ENCODE measurements around the gene ZHX3.

The ZHX3 gene

DNA sequence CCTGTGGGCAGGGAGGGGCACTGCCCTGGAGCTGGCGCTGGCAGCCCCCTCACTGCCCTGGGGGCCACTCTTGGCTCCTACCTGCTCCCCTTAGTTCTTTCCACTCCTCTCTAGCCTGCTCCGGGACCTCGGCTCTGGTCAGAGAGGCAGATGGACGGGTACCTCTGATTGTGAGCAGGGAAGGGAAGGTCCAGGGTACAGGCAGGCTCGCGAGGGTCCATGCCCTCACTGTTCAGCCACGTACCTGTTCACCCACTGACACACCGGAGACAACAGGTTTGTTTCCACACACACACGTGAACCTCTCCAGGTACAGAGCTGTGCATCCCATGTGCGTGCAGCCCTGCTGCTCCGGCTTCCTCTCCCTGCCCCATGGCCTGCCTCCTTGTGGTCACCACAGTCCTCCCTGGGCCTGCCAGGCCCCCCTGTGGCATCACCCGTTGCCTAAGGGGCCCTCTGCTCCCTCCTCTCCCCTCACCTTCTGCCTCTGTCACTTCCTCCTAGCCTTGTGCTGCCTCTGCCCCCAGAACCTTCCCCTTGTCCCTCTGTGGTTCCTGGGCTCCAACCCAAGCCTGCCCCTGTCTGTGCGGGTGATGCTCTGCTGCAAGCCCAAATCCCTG is 46.8 kb upstream of the ZHX3 start:
- TF ChIP-seq MYC (IDR thresholded peaks at IDR 0.05; ENCODE audit: low read depth, low read length) (no peak), POLR2A (IDR thresholded peaks at IDR 0.05; ENCODE audit: extremely low read depth, insufficient read length) (no peak)
- TF ChIP-seq, protein P1, sequence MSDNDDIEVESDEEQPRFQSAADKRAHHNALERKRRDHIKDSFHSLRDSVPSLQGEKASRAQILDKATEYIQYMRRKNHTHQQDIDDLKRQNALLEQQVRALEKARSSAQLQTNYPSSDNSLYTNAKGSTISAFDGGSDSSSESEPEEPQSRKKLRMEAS (IDR thresholded peaks at IDR 0.05; ENCODE audit: low read depth, low read length): no peak
- TF ChIP-seq, protein P2, sequence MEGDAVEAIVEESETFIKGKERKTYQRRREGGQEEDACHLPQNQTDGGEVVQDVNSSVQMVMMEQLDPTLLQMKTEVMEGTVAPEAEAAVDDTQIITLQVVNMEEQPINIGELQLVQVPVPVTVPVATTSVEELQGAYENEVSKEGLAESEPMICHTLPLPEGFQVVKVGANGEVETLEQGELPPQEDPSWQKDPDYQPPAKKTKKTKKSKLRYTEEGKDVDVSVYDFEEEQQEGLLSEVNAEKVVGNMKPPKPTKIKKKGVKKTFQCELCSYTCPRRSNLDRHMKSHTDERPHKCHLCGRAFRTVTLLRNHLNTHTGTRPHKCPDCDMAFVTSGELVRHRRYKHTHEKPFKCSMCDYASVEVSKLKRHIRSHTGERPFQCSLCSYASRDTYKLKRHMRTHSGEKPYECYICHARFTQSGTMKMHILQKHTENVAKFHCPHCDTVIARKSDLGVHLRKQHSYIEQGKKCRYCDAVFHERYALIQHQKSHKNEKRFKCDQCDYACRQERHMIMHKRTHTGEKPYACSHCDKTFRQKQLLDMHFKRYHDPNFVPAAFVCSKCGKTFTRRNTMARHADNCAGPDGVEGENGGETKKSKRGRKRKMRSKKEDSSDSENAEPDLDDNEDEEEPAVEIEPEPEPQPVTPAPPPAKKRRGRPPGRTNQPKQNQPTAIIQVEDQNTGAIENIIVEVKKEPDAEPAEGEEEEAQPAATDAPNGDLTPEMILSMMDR (IDR thresholded peaks at IDR 0.05; ENCODE audit: low read depth, low read length): no peak
- H3K4me3 ChIP-seq (ENCODE audit: low read depth, low read length): no peak overlapping the region
- DNase-seq (ENCODE audit: low read depth): no peak

DNA sequence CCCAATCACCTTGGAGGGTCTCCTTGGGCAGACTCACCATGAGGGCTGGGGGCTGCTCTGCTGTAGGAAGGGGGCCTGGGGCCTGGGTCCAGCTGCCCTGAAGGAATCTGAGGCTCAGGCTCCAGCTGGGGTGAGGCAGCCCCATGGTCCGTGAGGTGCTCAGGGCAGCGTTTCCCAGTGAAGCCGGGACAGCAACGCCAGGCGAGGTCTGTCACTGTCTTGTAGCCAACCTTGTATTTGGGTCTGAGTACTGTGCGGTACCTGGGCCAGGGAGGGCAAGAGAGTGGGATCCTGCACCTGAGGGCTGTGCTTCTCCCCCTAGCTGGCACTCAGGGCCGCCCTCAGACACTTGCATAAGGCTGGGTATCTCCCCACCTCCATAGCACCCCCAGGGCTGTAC is 46.1 kb upstream of the ZHX3 start:
- TF ChIP-seq, protein P2 (IDR thresholded peaks at IDR 0.05; ENCODE audit: low read depth, low read length): no peak
- TF ChIP-seq POLR2A (IDR thresholded peaks at IDR 0.05; ENCODE audit: extremely low read depth, insufficient read length): no peak
- TF ChIP-seq, protein P1 (IDR thresholded peaks at IDR 0.05; ENCODE audit: low read depth, low read length): no peak
- no peak for TF ChIP-seq MYC (IDR thresholded peaks at IDR 0.05; ENCODE audit: low read depth, low read length)
- no peak overlapping the region for H3K4me3 ChIP-seq (ENCODE audit: low read depth, low read length)
- no peak for DNase-seq (ENCODE audit: low read depth)

DNA sequence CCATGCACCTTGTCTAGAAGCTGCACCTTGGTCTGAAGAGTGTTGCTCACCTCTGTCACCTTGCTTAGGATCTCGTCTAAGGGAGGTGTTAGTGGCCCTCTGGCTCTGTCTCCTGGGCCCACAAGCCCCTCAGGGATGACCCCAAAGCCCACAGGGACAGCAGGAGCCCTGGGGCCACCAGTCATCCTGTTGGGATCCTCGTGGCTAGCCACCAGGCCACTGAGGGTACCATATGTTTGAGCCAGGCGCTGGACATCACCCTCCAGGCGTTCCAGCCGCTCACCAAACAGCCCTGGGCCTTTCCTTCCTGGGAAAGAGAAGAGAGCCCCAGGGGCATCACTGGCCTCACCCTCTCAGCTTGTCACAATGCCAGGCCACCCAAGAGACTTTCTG is 45.2 kb upstream of the ZHX3 start:
- no peak overlapping the region for H3K4me3 ChIP-seq (ENCODE audit: low read depth, low read length)
- no peak for DNase-seq (ENCODE audit: low read depth)
- TF ChIP-seq, protein P2 (IDR thresholded peaks at IDR 0.05; ENCODE audit: low read depth, low read length): no peak
- TF ChIP-seq POLR2A (IDR thresholded peaks at IDR 0.05; ENCODE audit: extremely low read depth, insufficient read length) (no peak), MYC (IDR thresholded peaks at IDR 0.05; ENCODE audit: low read depth, low read length) (no peak)
- TF ChIP-seq, protein P1 (IDR thresholded peaks at IDR 0.05; ENCODE audit: low read depth, low read length): no peak

DNA sequence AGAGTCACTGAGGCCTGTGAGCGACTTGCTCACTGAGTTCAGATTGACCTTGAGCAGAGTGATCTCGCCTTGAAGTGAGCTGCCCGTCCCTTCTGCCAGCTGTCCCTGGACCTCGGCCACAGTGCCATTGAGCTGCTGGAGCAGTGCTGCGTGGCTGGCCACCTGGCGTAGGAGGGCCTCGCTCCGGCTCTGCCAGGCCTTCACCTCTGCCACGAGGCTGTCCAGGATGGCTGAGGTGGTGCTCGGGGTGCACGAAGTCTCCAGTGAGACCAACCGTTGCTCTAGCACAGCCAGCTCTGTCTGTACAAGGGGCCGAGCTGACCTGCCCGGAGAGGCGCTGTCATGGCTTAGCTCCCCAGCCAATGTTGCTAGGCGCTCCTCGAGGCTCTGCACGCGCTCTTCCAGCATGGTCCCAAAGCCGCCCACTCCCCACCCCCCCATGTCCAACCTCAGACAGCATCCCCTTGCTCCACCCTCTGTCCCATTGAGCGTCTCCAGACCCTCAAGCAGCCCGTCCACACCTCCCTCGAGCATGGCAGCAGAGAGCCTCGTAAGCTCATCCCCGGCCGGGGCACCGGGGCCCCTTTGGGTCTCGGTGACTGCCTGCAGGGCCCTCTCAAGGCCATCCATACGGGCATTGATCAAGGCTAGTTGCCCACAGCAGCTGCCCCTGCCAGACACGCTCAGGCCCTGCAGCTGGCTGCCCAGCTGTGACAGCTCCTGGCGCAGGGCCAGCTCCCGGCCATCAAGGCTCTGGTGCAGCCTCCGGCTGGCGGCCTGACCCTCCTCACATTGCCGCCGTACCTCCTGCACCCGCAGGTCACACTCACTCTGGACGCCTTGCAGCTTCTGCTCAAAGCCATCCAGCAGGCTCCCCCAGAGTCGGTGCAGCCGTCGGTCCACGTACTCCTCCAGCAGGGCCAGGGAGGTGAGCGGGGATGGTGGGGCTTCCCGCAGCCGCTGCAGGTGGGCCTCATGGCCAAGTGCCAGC is 44.5 kb upstream of the ZHX3 start:
- TF ChIP-seq, protein P1 (IDR thresholded peaks at IDR 0.05; ENCODE audit: low read depth, low read length): no peak
- TF ChIP-seq MYC (IDR thresholded peaks at IDR 0.05; ENCODE audit: low read depth, low read length): no peak
- no peak for TF ChIP-seq POLR2A (IDR thresholded peaks at IDR 0.05; ENCODE audit: extremely low read depth, insufficient read length)
- TF ChIP-seq, protein P2 (IDR thresholded peaks at IDR 0.05; ENCODE audit: low read depth, low read length): no peak
- no peak overlapping the region for H3K4me3 ChIP-seq (ENCODE audit: low read depth, low read length)
- no peak for DNase-seq (ENCODE audit: low read depth)

DNA sequence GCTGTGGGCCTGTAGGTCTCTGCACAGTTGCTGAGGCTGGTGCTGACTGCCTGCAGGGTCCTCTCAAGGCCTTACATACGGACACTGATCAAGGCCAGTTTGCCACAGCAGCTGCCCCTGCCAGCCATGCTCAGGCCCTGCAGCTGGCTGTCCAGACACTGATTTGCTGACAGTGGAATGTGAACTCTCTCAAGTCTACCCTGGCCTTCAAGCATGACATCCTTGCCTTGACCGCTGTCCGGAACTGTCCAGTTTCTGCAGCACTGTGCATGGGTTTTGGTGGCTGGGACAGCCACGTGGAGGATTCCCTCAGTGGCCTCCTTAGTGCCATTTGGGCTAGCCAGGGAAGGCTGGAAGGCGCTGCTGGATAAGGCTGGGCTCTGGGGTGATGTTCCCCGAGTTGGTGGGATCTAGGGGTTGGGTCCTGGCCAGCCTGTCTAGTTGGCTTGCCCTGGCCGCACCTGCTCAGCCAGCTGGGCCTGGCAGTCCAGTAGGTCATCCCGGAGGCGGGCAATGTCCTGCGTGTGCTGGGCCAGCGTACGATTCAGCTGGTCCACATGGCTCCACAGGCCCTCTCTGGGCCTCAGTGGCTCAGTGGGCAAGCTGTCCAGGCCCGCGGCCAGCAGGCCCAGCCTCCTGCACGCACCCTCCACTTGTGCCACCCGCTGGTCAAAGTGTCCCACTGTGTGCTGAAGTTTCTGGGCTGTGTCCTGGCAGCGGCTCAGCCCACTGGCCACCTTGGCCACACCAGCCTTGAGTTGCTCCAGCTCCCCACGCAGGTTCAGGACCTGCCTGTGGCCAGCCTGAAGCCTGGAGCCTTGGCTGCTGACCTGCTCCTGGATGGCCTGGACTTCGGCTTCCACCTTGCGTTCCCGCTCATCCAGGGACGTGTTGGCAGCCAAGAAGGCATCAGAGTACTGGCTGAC is 43.6 kb upstream of the ZHX3 start:
- TF ChIP-seq, protein P2 (IDR thresholded peaks at IDR 0.05; ENCODE audit: low read depth, low read length): no peak
- TF ChIP-seq, protein P1 (IDR thresholded peaks at IDR 0.05; ENCODE audit: low read depth, low read length): no peak
- TF ChIP-seq POLR2A (IDR thresholded peaks at IDR 0.05; ENCODE audit: extremely low read depth, insufficient read length) (no peak), MYC (IDR thresholded peaks at IDR 0.05; ENCODE audit: low read depth, low read length) (no peak)
- no peak overlapping the region for H3K4me3 ChIP-seq (ENCODE audit: low read depth, low read length)
- DNase-seq (ENCODE audit: low read depth): no peak
